DMS153 treated with DMSO at 0.1 percent for 48 hours (cell line): ENCODE data around the gene KRT28.
"Not testable (repeated sequence)": the region's sequence is repeated elsewhere in the genome, so short reads cannot be mapped to it uniquely, and the experiment has no call there.

ENCODE experiments used
- DNase-seq: peaks from one replicate; lab custom pipeline; 2025; ENCODE audit not compliant: unreplicated experiment; lab: John Stamatoyannopoulos, UW

KRT28 gene

GRCh38 chr17:40782450-40782849 is 17.3 kb downstream of the KRT28 start, which contains the start of gene KRT27:
Gene KRT27 (minus strand): TSS chr17:40782550. CDS start chr17:40782493, 57 bp downstream.
- DNase-seq: no peak

- peak; percentile 30 for DNase-seq
Observed at GRCh38 chr17:40779181-40779909, 20.4 kb downstream of the KRT28 start.

GRCh38 chr17:40778461-40778860 is 21.3 kb downstream of the KRT28 start:
- no peak for DNase-seq

GRCh38 chr17:40777971-40778370 is 21.8 kb downstream of the KRT28 start:
- DNase-seq: no peak

- DNase-seq: no peak
Observed at GRCh38 chr17:40777459-40777858, 22.3 kb downstream of the KRT28 start.

- DNase-seq: no peak
Observed at GRCh38 chr17:40775945-40776344, 23.8 kb downstream of the KRT28 start.

- no peak for DNase-seq
Observed at GRCh38 chr17:40772101-40772500, 27.7 kb downstream of the KRT28 start, which contains the start of gene KRT26. Gene KRT26 (minus strand): TSS chr17:40772201. CDS start chr17:40772113, 88 bp downstream.

GRCh38 chr17:40765657-40766056 is 34.1 kb downstream of the KRT28 start:
- DNase-seq: no peak

GRCh38 chr17:40763752-40764151 is 36.0 kb downstream of the KRT28 start:
- no peak for DNase-seq

GRCh38 chr17:40760105-40761016 is 39.4 kb downstream of the KRT28 start:
- no peak for DNase-seq

- DNase-seq: no peak
Observed at GRCh38 chr17:40755231-40755630, 44.5 kb downstream of the KRT28 start, which contains the start of gene KRT25. Gene KRT25 (minus strand): TSS chr17:40755331. CDS start chr17:40755271, 60 bp downstream.

GRCh38 chr17:40753804-40754203 is 46.0 kb downstream of the KRT28 start:
- no peak for DNase-seq

GRCh38 chr17:40751065-40751464 is 48.7 kb downstream of the KRT28 start:
- no peak for DNase-seq

- DNase-seq: no peak
Observed at GRCh38 chr17:40750391-40750790, 49.4 kb downstream of the KRT28 start.

- DNase-seq: not testable (repeated sequence)
Observed at GRCh38 chr17:40748666-40749065, 51.1 kb downstream of the KRT28 start.
